DND-41 (cell line): ENCODE results near the gene ZNF730.
A peak's percentile ranks its signal among the peaks of the same experiment; 100 is the strongest.
"Not testable (repeated sequence)": the region's sequence is repeated elsewhere in the genome, so short reads cannot be mapped to it uniquely, and the experiment has no call there.

Source experiments
- ATAC-seq: fragments of 200-7000 bp; cut with Tn5 transposase; 3 replicates; pipeline ENCODE4 v1.9.1; 2021; ENCODE audit warnings: low read depth; ENCODE audit not compliant: insufficient read depth
- DNase-seq: peaks from one replicate; pipeline ENCODE4 v3.0.0-alpha.2; 2020
- H2AFZ ChIP-seq: 2 replicates; pipeline ENCODE4 v1.6.0; 2012; ENCODE audit warnings: low read depth, low read length
- H3K27ac ChIP-seq: 2 replicates; pipeline ENCODE4 v1.5.1; 2012; ENCODE audit warnings: low read length, inconsistent platforms
- H3K27me3 ChIP-seq: fragments of 200-600 bp; sonication (generic); 2 replicates; pipeline ENCODE4 v1.6.0; 2012; ENCODE audit warnings: low read length, mild to moderate bottlenecking, inconsistent platforms; ENCODE audit not compliant: insufficient read depth, poor library complexity
- H3K36me3 ChIP-seq: 2 replicates; pipeline ENCODE4 v1.5.1; 2012; ENCODE audit warnings: low read length, inconsistent platforms; ENCODE audit not compliant: insufficient read depth
- H3K4me1 ChIP-seq: 2 replicates; pipeline ENCODE4 v1.5.1; 2012; ENCODE audit warnings: mild to moderate bottlenecking, low read length; ENCODE audit not compliant: insufficient read depth
- H3K4me2 ChIP-seq: 2 replicates; pipeline ENCODE4 v1.6.0; 2012; ENCODE audit warnings: mild to moderate bottlenecking, moderate library complexity, low read length, inconsistent platforms; ENCODE audit not compliant: insufficient read depth
- H3K4me3 ChIP-seq, 2 experiments: fragments of 200-600 bp in 1 of 2; shearing (Covaris generic) in 1 of 2; 2 replicates each; pipeline ENCODE4 v1.5.1; 2012 to 2016; ENCODE audit warnings: inconsistent platforms in 2 of 2, low read length in 2 of 2, mild to moderate bottlenecking in 2 of 2, low read depth in 1 of 2, moderate library complexity in 1 of 2
- H3K79me2 ChIP-seq: 2 replicates; pipeline ENCODE4 v1.6.0; 2012; ENCODE audit warnings: low read length, inconsistent platforms; ENCODE audit not compliant: insufficient read depth
- H3K9ac ChIP-seq: 2 replicates; pipeline ENCODE4 v1.6.0; 2012; ENCODE audit warnings: low read depth, mild to moderate bottlenecking, inconsistent platforms, low read length, moderate library complexity
- H3K9me3 ChIP-seq: 2 replicates; pipeline ENCODE4 v1.5.1; 2012; ENCODE audit warnings: low read length, moderate library complexity, mild to moderate bottlenecking, inconsistent platforms; ENCODE audit not compliant: insufficient read depth, severe bottlenecking
- H4K20me1 ChIP-seq: 2 replicates; pipeline ENCODE4 v1.6.0; 2012; ENCODE audit warnings: low read length; ENCODE audit not compliant: insufficient read depth
- EZH2 ChIP-seq: IDR thresholded peaks from 3 replicates; pipeline ENCODE4 v1.6.1; 2012; ENCODE audit warnings: borderline replicate concordance, low read depth, mild to moderate bottlenecking, moderate library complexity, low read length, inconsistent platforms; ENCODE audit not compliant: severe bottlenecking
- TF ChIP-seq, protein P1 (sequence below): IDR thresholded peaks from 2 replicates; pipeline ENCODE4 v1.5.1; 2012; ENCODE audit warnings: borderline replicate concordance, low read length, moderate library complexity, mild to moderate bottlenecking; ENCODE audit not compliant: poor library complexity, severe bottlenecking; ENCODE audit errors: extremely low read depth

Gene ZNF730

GRCh38 chr19:23075031-23075733, 41.6 kb upstream of the ZNF730 start:
- TF ChIP-seq, protein P1, sequence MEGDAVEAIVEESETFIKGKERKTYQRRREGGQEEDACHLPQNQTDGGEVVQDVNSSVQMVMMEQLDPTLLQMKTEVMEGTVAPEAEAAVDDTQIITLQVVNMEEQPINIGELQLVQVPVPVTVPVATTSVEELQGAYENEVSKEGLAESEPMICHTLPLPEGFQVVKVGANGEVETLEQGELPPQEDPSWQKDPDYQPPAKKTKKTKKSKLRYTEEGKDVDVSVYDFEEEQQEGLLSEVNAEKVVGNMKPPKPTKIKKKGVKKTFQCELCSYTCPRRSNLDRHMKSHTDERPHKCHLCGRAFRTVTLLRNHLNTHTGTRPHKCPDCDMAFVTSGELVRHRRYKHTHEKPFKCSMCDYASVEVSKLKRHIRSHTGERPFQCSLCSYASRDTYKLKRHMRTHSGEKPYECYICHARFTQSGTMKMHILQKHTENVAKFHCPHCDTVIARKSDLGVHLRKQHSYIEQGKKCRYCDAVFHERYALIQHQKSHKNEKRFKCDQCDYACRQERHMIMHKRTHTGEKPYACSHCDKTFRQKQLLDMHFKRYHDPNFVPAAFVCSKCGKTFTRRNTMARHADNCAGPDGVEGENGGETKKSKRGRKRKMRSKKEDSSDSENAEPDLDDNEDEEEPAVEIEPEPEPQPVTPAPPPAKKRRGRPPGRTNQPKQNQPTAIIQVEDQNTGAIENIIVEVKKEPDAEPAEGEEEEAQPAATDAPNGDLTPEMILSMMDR = peak; percentile 10
- TF ChIP-seq EZH2 = no peak
- Histone ChIP-seq H3K9me3 (peaks cover 25% of the 10 kb centered on the region), H3K4me3 (peak overlapping the region; percentile 76 to 90), H4K20me1 (no peaks in the 10 kb centered on the region), H3K79me2 (peaks cover 42% of the 10 kb centered on the region), H3K4me1 (peaks cover 16% of the 10 kb centered on the region), H3K27ac (peak overlapping the region; percentile 97), H3K36me3 (peaks cover 3% of the 10 kb centered on the region), H3K4me2 (peak overlapping the region; percentile 51), H3K27me3 (no peaks in the 10 kb centered on the region), H2AFZ (peak overlapping the region; percentile 85), H3K9ac (peak overlapping the region; percentile 93)
- ATAC-seq (peak; percentile 95), DNase-seq (peak; percentile 84)

GRCh38 chr19:23077776-23078175, 39.0 kb upstream of the ZNF730 start:
- not testable (repeated sequence) for DNase-seq
- peaks cover 57% of the 10 kb centered on the region for H3K79me2 ChIP-seq

DNA sequence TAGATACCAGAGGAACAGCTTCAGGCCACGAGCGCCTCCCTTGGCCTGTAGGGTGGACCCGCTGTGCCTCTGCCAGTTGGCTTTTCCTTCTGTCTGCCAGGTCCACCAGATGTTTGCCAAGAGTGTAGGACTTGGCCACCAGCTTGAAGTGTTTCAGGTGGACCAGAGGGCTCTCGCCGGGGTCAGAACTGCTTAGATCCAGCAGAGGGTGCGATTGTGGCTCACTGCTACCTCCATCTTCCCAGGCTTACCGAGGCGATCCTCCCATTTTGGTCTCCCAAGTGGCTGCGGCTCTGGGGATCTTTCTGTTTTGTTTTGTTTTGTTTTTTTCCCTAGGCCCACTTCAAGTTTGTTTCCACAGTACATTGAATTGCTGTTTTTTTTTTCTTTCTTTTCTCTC, 23.0 kb upstream of the ZNF730 start:
- Histone ChIP-seq H3K4me2 (no peak overlapping the region), H3K27ac (no peak overlapping the region), H3K79me2 (peaks cover 35% of the 10 kb centered on the region), H3K36me3 (peaks cover 71% of the 10 kb centered on the region), H2AFZ (no peak overlapping the region), H3K27me3 (no peaks in the 10 kb centered on the region), H4K20me1 (no peaks in the 10 kb centered on the region), H3K4me3 (no peak overlapping the region), H3K9me3 (peaks cover 17% of the 10 kb centered on the region), H3K9ac (no peak overlapping the region), H3K4me1 (no peaks in the 10 kb centered on the region)
- DNase-seq = no peak
- ATAC-seq = no peak
- no peak for TF ChIP-seq EZH2
- TF ChIP-seq, protein P1 = no peak

More at GRCh38 chr19:23077776-23078175, 39.0 kb upstream of the ZNF730 start:
- not testable (repeated sequence) for H3K27me3 ChIP-seq, H3K9ac ChIP-seq, H3K27ac ChIP-seq, H2AFZ ChIP-seq, H4K20me1 ChIP-seq, H3K4me2 ChIP-seq, H3K4me3 ChIP-seq, ATAC-seq
- Histone ChIP-seq H3K4me1 (peaks cover 16% of the 10 kb centered on the region), H3K36me3 (peaks cover 10% of the 10 kb centered on the region), H3K9me3 (peaks cover 18% of the 10 kb centered on the region)

- Histone ChIP-seq H3K9me3 (peaks cover 11% of the 10 kb centered on the region), H4K20me1 (no peaks in the 10 kb centered on the region), H2AFZ (no peak overlapping the region), H3K4me1 (no peaks in the 10 kb centered on the region), H3K9ac (no peak overlapping the region), H3K36me3 (peaks cover 76% of the 10 kb centered on the region), H3K4me2 (no peak overlapping the region), H3K27me3 (no peaks in the 10 kb centered on the region), H3K4me3 (no peak overlapping the region), H3K79me2 (peaks cover 29% of the 10 kb centered on the region), H3K27ac (no peak overlapping the region)
- ATAC-seq (no peak), DNase-seq (no peak)
- TF ChIP-seq EZH2 = no peak
- TF ChIP-seq, protein P1 = no peak
Observed at GRCh38 chr19:23095418-23095817, 21.4 kb upstream of the ZNF730 start.
